ENCODE results near the gene GPHN.

GPHN gene

GRCh38 chr14:66643344-66643743, 135.4 kb downstream of the GPHN start:
- TF ChIP-seq, protein P1, sequence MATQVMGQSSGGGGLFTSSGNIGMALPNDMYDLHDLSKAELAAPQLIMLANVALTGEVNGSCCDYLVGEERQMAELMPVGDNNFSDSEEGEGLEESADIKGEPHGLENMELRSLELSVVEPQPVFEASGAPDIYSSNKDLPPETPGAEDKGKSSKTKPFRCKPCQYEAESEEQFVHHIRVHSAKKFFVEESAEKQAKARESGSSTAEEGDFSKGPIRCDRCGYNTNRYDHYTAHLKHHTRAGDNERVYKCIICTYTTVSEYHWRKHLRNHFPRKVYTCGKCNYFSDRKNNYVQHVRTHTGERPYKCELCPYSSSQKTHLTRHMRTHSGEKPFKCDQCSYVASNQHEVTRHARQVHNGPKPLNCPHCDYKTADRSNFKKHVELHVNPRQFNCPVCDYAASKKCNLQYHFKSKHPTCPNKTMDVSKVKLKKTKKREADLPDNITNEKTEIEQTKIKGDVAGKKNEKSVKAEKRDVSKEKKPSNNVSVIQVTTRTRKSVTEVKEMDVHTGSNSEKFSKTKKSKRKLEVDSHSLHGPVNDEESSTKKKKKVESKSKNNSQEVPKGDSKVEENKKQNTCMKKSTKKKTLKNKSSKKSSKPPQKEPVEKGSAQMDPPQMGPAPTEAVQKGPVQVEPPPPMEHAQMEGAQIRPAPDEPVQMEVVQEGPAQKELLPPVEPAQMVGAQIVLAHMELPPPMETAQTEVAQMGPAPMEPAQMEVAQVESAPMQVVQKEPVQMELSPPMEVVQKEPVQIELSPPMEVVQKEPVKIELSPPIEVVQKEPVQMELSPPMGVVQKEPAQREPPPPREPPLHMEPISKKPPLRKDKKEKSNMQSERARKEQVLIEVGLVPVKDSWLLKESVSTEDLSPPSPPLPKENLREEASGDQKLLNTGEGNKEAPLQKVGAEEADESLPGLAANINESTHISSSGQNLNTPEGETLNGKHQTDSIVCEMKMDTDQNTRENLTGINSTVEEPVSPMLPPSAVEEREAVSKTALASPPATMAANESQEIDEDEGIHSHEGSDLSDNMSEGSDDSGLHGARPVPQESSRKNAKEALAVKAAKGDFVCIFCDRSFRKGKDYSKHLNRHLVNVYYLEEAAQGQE (IDR thresholded peaks at IDR 0.05; ENCODE audit: insufficient read depth in 1 of 2, low read depth in 2 of 2, low read length in 2 of 2) = no peak
- TF ChIP-seq FOXP2 (optimal IDR thresholded peaks at IDR 0.05; ENCODE audit: borderline replicate concordance, extremely low read depth, extremely low read length, insufficient read depth) = no peak
- TF ChIP-seq POLR2AphosphoS5 (IDR thresholded peaks at IDR 0.05; ENCODE audit: low read depth, low read length) = no peak
- no peak for TF ChIP-seq SIN3A (IDR thresholded peaks at IDR 0.05; ENCODE audit: borderline replicate concordance, insufficient read depth, low read length)
- TF ChIP-seq TAF1 (IDR thresholded peaks at IDR 0.05; ENCODE audit: borderline replicate concordance, insufficient read depth, low read length) = no peak

GRCh38 chr14:66645716-66646115, 137.8 kb downstream of the GPHN start:
- no peak for TF ChIP-seq FOXP2 (optimal IDR thresholded peaks at IDR 0.05; ENCODE audit: borderline replicate concordance, extremely low read depth, extremely low read length, insufficient read depth)
- TF ChIP-seq TAF1 (IDR thresholded peaks at IDR 0.05; ENCODE audit: borderline replicate concordance, insufficient read depth, low read length) = no peak
- no peak for TF ChIP-seq POLR2AphosphoS5 (IDR thresholded peaks at IDR 0.05; ENCODE audit: low read depth, low read length)
- TF ChIP-seq, protein P1 (IDR thresholded peaks at IDR 0.05; ENCODE audit: insufficient read depth in 1 of 2, low read depth in 2 of 2, low read length in 2 of 2) = no peak
- TF ChIP-seq SIN3A (IDR thresholded peaks at IDR 0.05; ENCODE audit: borderline replicate concordance, insufficient read depth, low read length) = no peak

GRCh38 chr14:66649498-66649897, 141.6 kb downstream of the GPHN start:
- TF ChIP-seq FOXP2 (optimal IDR thresholded peaks at IDR 0.05; ENCODE audit: borderline replicate concordance, extremely low read depth, extremely low read length, insufficient read depth) (no peak), SIN3A (IDR thresholded peaks at IDR 0.05; ENCODE audit: borderline replicate concordance, insufficient read depth, low read length) (no peak), TAF1 (IDR thresholded peaks at IDR 0.05; ENCODE audit: borderline replicate concordance, insufficient read depth, low read length) (no peak), POLR2AphosphoS5 (IDR thresholded peaks at IDR 0.05; ENCODE audit: low read depth, low read length) (no peak)
- TF ChIP-seq, protein P1 (IDR thresholded peaks at IDR 0.05; ENCODE audit: insufficient read depth in 1 of 2, low read depth in 2 of 2, low read length in 2 of 2) = no peak

DNA sequence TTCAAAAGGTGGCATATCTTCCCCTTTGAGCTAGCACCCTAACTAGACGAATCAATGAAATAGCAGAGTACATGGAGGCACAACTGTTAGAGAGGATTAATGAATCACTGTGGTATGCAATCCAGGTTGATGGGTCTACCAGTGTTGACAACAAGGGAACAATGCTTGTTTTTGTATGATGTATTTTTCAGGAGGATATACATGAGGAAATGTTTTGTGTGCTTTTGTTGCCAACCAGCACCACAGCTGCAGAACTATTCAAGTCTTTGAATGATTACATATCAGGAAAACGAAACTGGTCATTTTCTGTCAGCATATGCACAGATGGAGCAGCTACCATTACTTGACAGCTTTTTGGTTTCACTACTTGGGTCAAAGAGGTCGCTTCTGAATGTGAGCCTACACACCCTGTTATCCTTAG, 142.6 kb downstream of the GPHN start:
- no peak for TF ChIP-seq FOXP2 (optimal IDR thresholded peaks at IDR 0.05; ENCODE audit: borderline replicate concordance, extremely low read depth, extremely low read length, insufficient read depth)

DNA sequence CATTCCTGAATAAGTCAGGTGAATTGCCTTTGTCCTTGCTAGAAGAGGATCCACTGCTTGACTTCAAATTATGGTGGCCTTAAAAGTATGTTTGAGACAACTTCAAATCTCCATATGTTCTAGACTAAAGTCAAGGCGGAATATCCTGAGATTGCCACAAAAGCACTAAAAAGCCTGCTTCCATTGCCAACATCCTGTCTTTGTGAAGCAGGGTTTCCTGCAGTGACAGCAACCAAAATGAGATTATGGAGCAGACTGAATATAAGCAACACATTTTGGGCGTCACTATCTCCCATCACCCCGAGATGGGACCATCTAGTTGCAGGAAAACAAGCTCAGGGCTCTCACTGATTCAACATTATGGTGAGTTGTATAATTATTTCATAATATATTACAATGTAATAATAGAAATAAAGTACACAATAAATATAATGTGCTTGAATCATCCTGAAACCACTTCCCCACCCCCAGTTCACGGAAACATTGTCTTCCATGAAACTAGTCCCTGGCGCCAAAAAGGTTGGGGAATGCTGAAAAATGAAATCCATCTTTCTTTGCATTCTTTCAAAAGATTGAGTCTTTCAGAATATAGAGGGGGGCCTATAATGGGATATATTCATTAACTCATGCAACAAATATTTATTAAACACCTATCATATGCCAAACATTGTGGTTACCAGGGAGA, 143.7 kb downstream of the GPHN start:
- TF ChIP-seq SIN3A (IDR thresholded peaks at IDR 0.05; ENCODE audit: borderline replicate concordance, insufficient read depth, low read length) = no peak
- TF ChIP-seq, protein P1 (IDR thresholded peaks at IDR 0.05; ENCODE audit: insufficient read depth in 1 of 2, low read depth in 2 of 2, low read length in 2 of 2) = no peak
- TF ChIP-seq POLR2AphosphoS5 (IDR thresholded peaks at IDR 0.05; ENCODE audit: low read depth, low read length) = no peak
- TF ChIP-seq FOXP2 (optimal IDR thresholded peaks at IDR 0.05; ENCODE audit: borderline replicate concordance, extremely low read depth, extremely low read length, insufficient read depth) = no peak
- TF ChIP-seq TAF1 (IDR thresholded peaks at IDR 0.05; ENCODE audit: borderline replicate concordance, insufficient read depth, low read length) = no peak

All from PFSK-1 (cell line).